Glutamatergic neuron (in vitro differentiated cells): ENCODE data around the gene CHN2. TPM values are rescaled to one million over a fixed set of nuclear protein-coding genes. Genes with fewer than 3 reads are reported as not detected.

Experiments used
- DNase-seq: peaks from one replicate; pipeline ENCODE4 v3.0.0; 2022
- H3K27ac Mint-ChIP-seq: one replicate; pipeline ENCODE4 v1.8.0; 2020; ENCODE audit warnings: mild to moderate bottlenecking, mixed read lengths, inconsistent platforms; ENCODE audit not compliant: unreplicated experiment
- H3K27me3 Mint-ChIP-seq: one replicate; pipeline ENCODE4 v1.8.0; 2020; ENCODE audit warnings: mild to moderate bottlenecking, moderate library complexity, mixed read lengths, inconsistent platforms; ENCODE audit not compliant: unreplicated experiment
- H3K36me3 Mint-ChIP-seq: one replicate; pipeline ENCODE4 v1.8.0; 2020; ENCODE audit warnings: mild to moderate bottlenecking, mixed read lengths, inconsistent platforms; ENCODE audit not compliant: unreplicated experiment
- H3K4me1 Mint-ChIP-seq: one replicate; pipeline ENCODE4 v1.8.0; 2020; ENCODE audit warnings: mild to moderate bottlenecking, low read depth, mixed read lengths, inconsistent platforms; ENCODE audit not compliant: unreplicated experiment
- H3K4me3 Mint-ChIP-seq: one replicate; pipeline ENCODE4 v1.8.0; 2020; ENCODE audit warnings: mild to moderate bottlenecking, mixed read lengths, inconsistent platforms; ENCODE audit not compliant: unreplicated experiment
- H3K9me3 Mint-ChIP-seq: one replicate; pipeline ENCODE4 v1.8.0; 2020; ENCODE audit warnings: mild to moderate bottlenecking, moderate library complexity, mixed read lengths, inconsistent platforms; ENCODE audit not compliant: unreplicated experiment
- CTCF ChIP-seq: fragments of 200-600 bp; sonication (generic); IDR thresholded peaks from one replicate; pipeline ENCODE4 v1.5.0; 2021; ENCODE audit not compliant: partially characterized antibody, unreplicated experiment
- total RNA-seq: library from RNA; stranded (reverse); fragmentation: NEBNext Ultra II Directional; extraction: Animal tissue kit (Norgen Biotek cat#: 25700); gene quantifications from one replicate; pipeline ENCODE4 v1.2.1, GENCODE V29; 2021; ENCODE audit not compliant: unreplicated experiment

The CHN2 gene
- total RNA-seq, 1 donor from 2014 or later: 63.2 TPM

GRCh38 chr7:29469976-29470557 lies 275.5 kb downstream of the CHN2 start:
- peaks cover 33% of the 10 kb centered on the region for H3K4me1 Mint-ChIP-seq
- TF ChIP-seq CTCF: no peak
- no peak overlapping the region for H3K4me3 Mint-ChIP-seq
- H3K9me3 Mint-ChIP-seq: peaks cover 9% of the 10 kb centered on the region
- no peak overlapping the region for H3K27ac Mint-ChIP-seq
- no peak for DNase-seq
- peaks cover 8% of the 10 kb centered on the region for H3K27me3 Mint-ChIP-seq
- H3K36me3 Mint-ChIP-seq: no peaks in the 10 kb centered on the region

DNA sequence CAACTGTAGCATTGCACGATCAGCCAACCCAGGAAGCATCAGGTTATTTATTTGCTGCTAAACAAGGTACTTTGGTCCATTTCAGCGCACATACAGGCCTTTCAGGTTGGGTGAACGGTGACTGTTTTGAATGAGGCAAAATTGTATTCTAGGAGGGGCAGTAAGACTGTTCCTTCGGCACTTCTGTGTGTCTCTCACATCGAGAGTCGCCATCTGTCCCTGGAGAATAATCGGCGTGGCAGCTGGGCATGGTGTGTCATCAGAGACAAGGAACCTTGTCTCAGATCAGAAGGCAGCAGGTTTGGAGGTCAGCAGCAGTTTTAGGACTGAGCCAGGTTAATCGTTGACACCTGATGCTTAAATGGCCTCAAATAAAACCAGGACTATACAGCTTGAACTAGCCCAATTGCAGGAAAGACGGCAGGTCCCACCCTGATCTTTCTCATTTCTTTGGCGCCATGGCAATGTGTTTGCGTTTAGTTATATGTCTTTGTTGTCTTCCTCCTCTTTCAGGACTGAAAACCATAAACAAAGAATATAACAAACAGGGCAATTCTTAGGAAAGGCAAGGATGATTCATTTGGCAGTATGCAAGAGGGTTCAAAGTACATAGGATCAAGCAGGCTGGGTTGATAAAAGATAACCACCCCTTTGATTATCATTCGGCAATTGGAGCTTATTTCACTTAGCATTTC lies 277.0 kb downstream of the CHN2 start:
- Mint-ChIP-seq H3K4me3 (peak overlapping the region; percentile 18), H3K27ac (peak overlapping the region; percentile 71), H3K36me3 (no peaks in the 10 kb centered on the region), H3K4me1 (peaks cover 34% of the 10 kb centered on the region), H3K27me3 (peaks cover 8% of the 10 kb centered on the region), H3K9me3 (peaks cover 9% of the 10 kb centered on the region)
- TF ChIP-seq CTCF: no peak
- DNase-seq: peak; percentile 74

GRCh38 chr7:29476916-29477315 lies 282.3 kb downstream of the CHN2 start:
- no peak for TF ChIP-seq CTCF
- no peak overlapping the region for H3K4me3 Mint-ChIP-seq
- DNase-seq: no peak

DNA sequence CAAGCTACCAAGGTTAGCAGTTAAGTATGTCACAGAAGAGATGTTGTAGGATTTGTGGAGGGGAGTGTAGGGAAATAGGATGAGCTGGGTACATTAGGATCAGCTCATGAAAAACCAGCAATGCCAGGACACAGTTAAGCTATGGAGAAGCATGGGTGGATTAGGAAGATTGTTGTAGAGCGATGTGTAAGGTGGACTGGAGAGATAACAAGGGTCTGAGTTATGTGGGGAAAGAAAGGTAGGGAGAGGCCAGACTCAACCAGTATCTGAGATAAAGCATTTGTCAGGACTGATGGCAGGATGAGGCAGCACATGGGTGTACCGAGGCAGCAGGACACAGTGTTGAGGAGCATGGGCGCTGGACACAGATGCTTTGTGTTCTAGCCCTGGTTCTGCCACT lies 283.7 kb downstream of the CHN2 start:
- H3K27ac Mint-ChIP-seq: peak overlapping the region; percentile 49
- no peaks in the 10 kb centered on the region for H3K36me3 Mint-ChIP-seq
- H3K4me3 Mint-ChIP-seq: peak overlapping the region; percentile 14
- no peak for TF ChIP-seq CTCF
- peaks cover 4% of the 10 kb centered on the region for H3K9me3 Mint-ChIP-seq
- no peak for DNase-seq
- H3K4me1 Mint-ChIP-seq: peaks cover 45% of the 10 kb centered on the region
- no peaks in the 10 kb centered on the region for H3K27me3 Mint-ChIP-seq

More at GRCh38 chr7:29476916-29477315, 282.3 kb downstream of the CHN2 start:
- Mint-ChIP-seq H3K36me3 (no peaks in the 10 kb centered on the region), H3K4me1 (peaks cover 56% of the 10 kb centered on the region), H3K27ac (no peak overlapping the region), H3K27me3 (peaks cover 4% of the 10 kb centered on the region), H3K9me3 (peaks cover 6% of the 10 kb centered on the region)

- H3K27ac Mint-ChIP-seq: peak overlapping the region; percentile 49
Measured at GRCh38 chr7:29478687-29479240, 284.2 kb downstream of the CHN2 start.

More at GRCh38 chr7:29478687-29479240, 284.2 kb downstream of the CHN2 start:
- peak overlapping the region; percentile 61 for H3K4me3 Mint-ChIP-seq
- no peak for TF ChIP-seq CTCF
- H3K9me3 Mint-ChIP-seq: peaks cover 4% of the 10 kb centered on the region
- no peak for DNase-seq
- peaks cover 45% of the 10 kb centered on the region for H3K4me1 Mint-ChIP-seq
- no peaks in the 10 kb centered on the region for H3K27me3 Mint-ChIP-seq
- no peaks in the 10 kb centered on the region for H3K36me3 Mint-ChIP-seq
